Measurements from ENCODE around the gene COL6A3.

DNA sequence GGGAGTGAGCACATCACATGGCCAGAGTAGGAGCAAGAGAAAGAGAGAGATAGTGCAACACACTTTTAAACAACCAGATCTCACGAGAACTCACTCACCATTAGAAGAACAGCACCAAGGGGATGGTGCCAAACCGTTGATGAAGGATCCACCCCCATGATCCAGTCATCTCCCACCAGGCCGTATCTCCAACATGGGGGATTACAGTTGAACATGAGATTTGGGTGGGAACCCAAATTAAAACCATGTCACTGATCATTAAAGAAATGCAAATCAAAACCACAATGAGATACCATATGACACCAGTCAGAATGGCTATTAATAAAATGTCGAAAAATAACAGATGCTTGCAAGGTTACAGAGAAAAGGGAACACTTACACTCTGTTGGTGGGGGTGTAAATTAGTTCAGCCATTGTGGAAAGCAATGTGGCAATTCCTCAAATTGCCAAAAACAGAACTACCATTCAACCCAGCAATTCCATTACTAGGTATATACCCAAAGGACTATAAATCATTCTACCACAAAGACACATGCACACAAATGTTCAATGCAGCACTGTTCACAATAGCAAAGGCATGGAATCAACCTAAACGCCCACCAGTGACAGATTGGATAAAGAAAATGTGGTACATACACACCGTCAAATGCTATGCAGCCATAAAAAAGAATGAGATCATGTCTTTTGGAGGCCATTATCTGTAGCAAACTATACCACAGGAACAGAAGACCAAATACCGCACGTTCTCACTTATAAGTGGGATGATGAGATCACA, 137.1 kb downstream of the COL6A3 start:
- TF ChIP-seq, protein P1, sequence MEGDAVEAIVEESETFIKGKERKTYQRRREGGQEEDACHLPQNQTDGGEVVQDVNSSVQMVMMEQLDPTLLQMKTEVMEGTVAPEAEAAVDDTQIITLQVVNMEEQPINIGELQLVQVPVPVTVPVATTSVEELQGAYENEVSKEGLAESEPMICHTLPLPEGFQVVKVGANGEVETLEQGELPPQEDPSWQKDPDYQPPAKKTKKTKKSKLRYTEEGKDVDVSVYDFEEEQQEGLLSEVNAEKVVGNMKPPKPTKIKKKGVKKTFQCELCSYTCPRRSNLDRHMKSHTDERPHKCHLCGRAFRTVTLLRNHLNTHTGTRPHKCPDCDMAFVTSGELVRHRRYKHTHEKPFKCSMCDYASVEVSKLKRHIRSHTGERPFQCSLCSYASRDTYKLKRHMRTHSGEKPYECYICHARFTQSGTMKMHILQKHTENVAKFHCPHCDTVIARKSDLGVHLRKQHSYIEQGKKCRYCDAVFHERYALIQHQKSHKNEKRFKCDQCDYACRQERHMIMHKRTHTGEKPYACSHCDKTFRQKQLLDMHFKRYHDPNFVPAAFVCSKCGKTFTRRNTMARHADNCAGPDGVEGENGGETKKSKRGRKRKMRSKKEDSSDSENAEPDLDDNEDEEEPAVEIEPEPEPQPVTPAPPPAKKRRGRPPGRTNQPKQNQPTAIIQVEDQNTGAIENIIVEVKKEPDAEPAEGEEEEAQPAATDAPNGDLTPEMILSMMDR (conservative IDR thresholded peaks at IDR 0.05; ENCODE audit: low read length) = no peak
- TF ChIP-seq EZH2phosphoT487 (IDR thresholded peaks at IDR 0.05; ENCODE audit: borderline replicate concordance) = no peak

All from Loucy (cell line).